HCT116 (cell line): ENCODE measurements around the gene FAM162B. TPM values are rescaled to one million over a fixed set of nuclear protein-coding genes. Genes with fewer than 3 reads are reported as not detected.

Experiments used
- ATAC-seq: fragments of 200-7000 bp; cut with Tn5 transposase; 2 replicates; pipeline ENCODE4 v1.9.1; 2020; ENCODE audit warnings: mild to moderate bottlenecking, moderate library complexity
- BruUV-seq: library from RNA; stranded (reverse); fragments of 400-500 nt; replicated peaks from 2 replicates; lab custom pipeline; 2021; lab: Mats Ljungman, UMichigan
- CTCF ChIA-PET: fragments of 300-600 bp; sonication (Branson Sonifier 250); formaldehyde crosslinking; loops from one replicate; lab custom pipeline; 2021; ENCODE audit warnings: antibody characterized with exemption; lab: Charles Lee
- POLR2A ChIA-PET: fragments of 300-600, 350-600 bp; sonication (Branson Sonifier 250); formaldehyde crosslinking; loops from one replicate; lab custom pipeline; 2021; ENCODE audit warnings: antibody characterized with exemption; lab: Charles Lee
- RAD21 ChIA-PET, 2 experiments: fragments of 300-600 bp; sonication (Branson Sonifier 250); formaldehyde crosslinking; loops; one replicate each; lab custom pipeline; 2023; ENCODE audit warnings: low total read pairs in 2 of 2; ENCODE audit not compliant: uncharacterized antibody in 2 of 2, unreplicated experiment in 2 of 2, low non-redundant PET in 1 of 2; lab: Charles Lee
- DNase-seq: peaks from one replicate; pipeline ENCODE4 v3.0.0-alpha.2; 2010; ENCODE audit warnings: low read depth, low spot score
- H2AFZ ChIP-seq: fragments of 200-600 bp; shearing (Covaris generic), sonication (generic); 2 replicates; pipeline ENCODE4 v1.6.1; 2017; ENCODE audit warnings: low read depth, mixed run types, mixed read lengths, antibody characterized with exemption, low read length; ENCODE audit not compliant: poor library complexity, severe bottlenecking
- H3K27ac ChIP-seq: 2 replicates; pipeline ENCODE4 v1.5.1; 2012; ENCODE audit warnings: low read depth, low read length
- H3K27me3 ChIP-seq: fragments of 200-600 bp; sonication (generic); 2 replicates; pipeline ENCODE4 v1.6.1; 2016; ENCODE audit warnings: mixed run types, low read length, mixed read lengths; ENCODE audit not compliant: insufficient read depth
- H3K36me3 ChIP-seq, 2 experiments: fragments of 200-500 bp in 1 of 2; fragments of 200-600 bp in 1 of 2; sonication (Bioruptor generic) in 1 of 2; sonication (generic) in 1 of 2; 2 replicates each; pipeline versions ENCODE4 v1.5.1 to v1.6.1; 2014 to 2016; ENCODE audit warnings: low read length in 2 of 2, inconsistent platforms in 1 of 2, mixed read lengths in 1 of 2, mixed run types in 1 of 2; ENCODE audit not compliant: insufficient read depth in 2 of 2, control insufficient read depth in 1 of 2
- H3K4me1 ChIP-seq, 2 experiments: fragments of 200-600 bp in 1 of 2; sonication (generic) in 1 of 2; 2 replicates each; pipeline versions ENCODE4 v1.5.1 to v1.6.1; 2012 to 2017; ENCODE audit warnings: low read length in 2 of 2, inconsistent platforms in 1 of 2, mild to moderate bottlenecking in 1 of 2, mixed read lengths in 1 of 2, mixed run types in 1 of 2, moderate library complexity in 1 of 2; ENCODE audit not compliant: insufficient read depth in 2 of 2, control insufficient read depth in 1 of 2
- H3K4me2 ChIP-seq: fragments of 200-600 bp; sonication (generic); 2 replicates; pipeline ENCODE4 v1.6.1; 2017; ENCODE audit warnings: mixed run types, low read length, mixed read lengths
- H3K4me3 ChIP-seq, 2 experiments: fragments of 200-600 bp in 1 of 2; sonication (generic) in 1 of 2; replicated peaks in 1 of 2; 2 replicates each; pipeline ENCODE4 v1.5.1; 2011 to 2016; ENCODE audit warnings: low read length in 2 of 2, control low read depth in 1 of 2, low read depth in 1 of 2, mild to moderate bottlenecking in 1 of 2, mixed read lengths in 1 of 2, mixed run types in 1 of 2
- H3K79me2 ChIP-seq: fragments of 200-600 bp; sonication (generic); 2 replicates; pipeline ENCODE4 v1.6.1; 2017; ENCODE audit warnings: mild to moderate bottlenecking, mixed run types, low read length, moderate library complexity, mixed read lengths; ENCODE audit not compliant: insufficient read depth
- H3K9ac ChIP-seq: fragments of 200-600 bp; sonication (generic); 2 replicates; pipeline ENCODE4 v1.6.1; 2016; ENCODE audit warnings: low read length, mixed read lengths
- H3K9me2 ChIP-seq: fragments of 200-600 bp; sonication (generic), shearing (Covaris generic); 2 replicates; pipeline ENCODE4 v1.6.1; 2017; ENCODE audit warnings: mixed run types, mild to moderate bottlenecking, moderate library complexity; ENCODE audit not compliant: insufficient read depth
- H3K9me3 ChIP-seq, 2 experiments: fragments of 200-500 bp in 1 of 2; fragments of 200-600 bp in 1 of 2; sonication (Bioruptor generic) in 1 of 2; sonication (generic) in 1 of 2; 2 replicates each; pipeline ENCODE4 v1.6.1; 2014 to 2017; ENCODE audit warnings: low read length in 2 of 2, mixed read lengths in 2 of 2, inconsistent platforms in 1 of 2, low read depth in 1 of 2, mild to moderate bottlenecking in 1 of 2, mixed run types in 1 of 2, moderate library complexity in 1 of 2; ENCODE audit not compliant: control insufficient read depth in 1 of 2, insufficient read depth in 1 of 2
- H4K20me1 ChIP-seq: fragments of 200-600 bp; sonication (generic), shearing (Covaris generic); 2 replicates; pipeline ENCODE4 v1.6.1; 2017; ENCODE audit warnings: mixed run types, mild to moderate bottlenecking, moderate library complexity; ENCODE audit not compliant: insufficient read depth
- ELF1 ChIP-seq: IDR thresholded peaks from 2 replicates; pipeline ENCODE4 v1.6.1; 2012; ENCODE audit warnings: low read depth, borderline replicate concordance
- EZH2 ChIP-seq: fragments of 200-600 bp; sonication (generic); IDR thresholded peaks from 2 replicates; pipeline ENCODE4 v1.6.1; 2017; ENCODE audit warnings: antibody characterized with exemption, mixed run types
- EZH2phosphoT487 ChIP-seq: fragments of 200-600 bp; IDR thresholded peaks from 2 replicates; pipeline ENCODE4 v1.6.1; 2018; ENCODE audit warnings: antibody characterized with exemption, borderline replicate concordance
- JUND ChIP-seq: IDR thresholded peaks from 2 replicates; pipeline ENCODE4 v1.6.1; 2012
- MAX ChIP-seq: IDR thresholded peaks from 2 replicates; pipeline ENCODE4 v1.6.1; 2012
- POLR2AphosphoS5 ChIP-seq: IDR thresholded peaks from 2 replicates; pipeline ENCODE4 v1.6.1; 2011; ENCODE audit warnings: mild to moderate bottlenecking, low read depth, low read length, moderate library complexity
- RAD21 ChIP-seq: IDR thresholded peaks from 2 replicates; pipeline ENCODE4 v1.6.1; 2012; ENCODE audit warnings: low read depth, mild to moderate bottlenecking
- REST ChIP-seq: IDR thresholded peaks from 2 replicates; pipeline ENCODE4 v1.6.1; 2012; ENCODE audit warnings: low read depth
- SRF ChIP-seq: IDR thresholded peaks from 2 replicates; pipeline ENCODE4 v1.6.1; 2012; ENCODE audit warnings: low read depth
- YY1 ChIP-seq: IDR thresholded peaks from 2 replicates; pipeline ENCODE4 v1.6.1; 2011; ENCODE audit warnings: low read length, low read depth, moderate library complexity, mild to moderate bottlenecking; ENCODE audit not compliant: insufficient replicate concordance; ENCODE audit errors: extremely low read depth
- ZNF274 ChIP-seq: fragments of 200-500 bp; sonication (Bioruptor generic); IDR thresholded peaks from 2 replicates; pipeline ENCODE4 v1.6.1; 2014; ENCODE audit warnings: mild to moderate bottlenecking, low read depth, low read length, inconsistent platforms
- intact Hi-C: fragments of 100-400 bp; cut with micrococcal nuclease; formaldehyde crosslinking; loops from 2 replicates; pipeline ENCODE4 v1.10.0; 2022
- total RNA-seq: library from RNA; stranded (reverse); gene quantifications from one replicate; pipeline ENCODE4 v1.2.1, GENCODE V29; 2021; ENCODE audit not compliant: unreplicated experiment
- TF ChIP-seq, protein P1 (sequence below): IDR thresholded peaks from 2 replicates; pipeline ENCODE4 v1.6.1; 2011; ENCODE audit warnings: mild to moderate bottlenecking, low read length, moderate library complexity; ENCODE audit not compliant: insufficient replicate concordance; ENCODE audit errors: extremely low read depth
- TF ChIP-seq, protein P2 (sequence below), 3 experiments: fragments of 200-600 bp in 1 of 3; sonication (generic) in 1 of 3; IDR thresholded peaks in 2 of 3; conservative IDR thresholded peaks in 1 of 3; 2 replicates each; pipeline ENCODE4 v1.5.1; 2012 to 2017; ENCODE audit warnings: low read depth in 2 of 3, low read length in 2 of 3, antibody characterized with exemption in 1 of 3, borderline replicate concordance in 1 of 3, control low read depth in 1 of 3, mild to moderate bottlenecking in 1 of 3, mixed read lengths in 1 of 3, mixed run types in 1 of 3, moderate library complexity in 1 of 3; ENCODE audit not compliant: insufficient read depth in 1 of 3

FAM162B gene
- total RNA-seq, 1 experiment from 2014 or later = not detected

DNA sequence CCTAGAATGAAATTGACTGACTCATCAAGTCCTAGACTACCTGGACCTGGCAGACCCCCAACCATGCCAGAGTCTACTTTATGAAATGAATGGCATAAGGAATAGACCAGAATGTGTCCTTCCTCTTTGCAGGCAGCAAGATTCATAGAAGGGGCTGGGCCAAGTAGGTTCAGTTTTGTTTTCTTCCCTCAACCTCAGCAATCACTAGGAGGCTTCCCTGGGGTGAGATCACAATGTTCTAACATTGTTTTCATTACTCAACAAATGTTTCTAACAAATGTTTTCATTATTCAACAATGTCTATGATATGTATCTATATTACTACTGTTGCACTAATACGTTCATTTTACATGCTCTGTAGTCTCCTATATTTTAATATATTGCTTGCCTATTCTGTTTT lies 8.4 kb upstream of the FAM162B start (continued):
- TF ChIP-seq REST = no peak
- no peak for TF ChIP-seq ZNF274

- intact Hi-C loops = no loop called here
- RAD21 ChIA-PET = no interaction called here
- H2AFZ ChIP-seq = no peak overlapping the region
- TF ChIP-seq YY1 (no peak), MAX (no peak), ELF1 (no peak), EZH2 (no peak), RAD21 (no peak), POLR2AphosphoS5 (no peak), EZH2phosphoT487 (no peak), SRF (no peak), REST (no peak), JUND (no peak)
- TF ChIP-seq, protein P1, sequence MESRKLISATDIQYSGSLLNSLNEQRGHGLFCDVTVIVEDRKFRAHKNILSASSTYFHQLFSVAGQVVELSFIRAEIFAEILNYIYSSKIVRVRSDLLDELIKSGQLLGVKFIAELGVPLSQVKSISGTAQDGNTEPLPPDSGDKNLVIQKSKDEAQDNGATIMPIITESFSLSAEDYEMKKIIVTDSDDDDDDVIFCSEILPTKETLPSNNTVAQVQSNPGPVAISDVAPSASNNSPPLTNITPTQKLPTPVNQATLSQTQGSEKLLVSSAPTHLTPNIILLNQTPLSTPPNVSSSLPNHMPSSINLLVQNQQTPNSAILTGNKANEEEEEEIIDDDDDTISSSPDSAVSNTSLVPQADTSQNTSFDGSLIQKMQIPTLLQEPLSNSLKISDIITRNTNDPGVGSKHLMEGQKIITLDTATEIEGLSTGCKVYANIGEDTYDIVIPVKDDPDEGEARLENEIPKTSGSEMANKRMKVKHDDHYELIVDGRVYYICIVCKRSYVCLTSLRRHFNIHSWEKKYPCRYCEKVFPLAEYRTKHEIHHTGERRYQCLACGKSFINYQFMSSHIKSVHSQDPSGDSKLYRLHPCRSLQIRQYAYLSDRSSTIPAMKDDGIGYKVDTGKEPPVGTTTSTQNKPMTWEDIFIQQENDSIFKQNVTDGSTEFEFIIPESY = no peak
- TF ChIP-seq, protein P2, sequence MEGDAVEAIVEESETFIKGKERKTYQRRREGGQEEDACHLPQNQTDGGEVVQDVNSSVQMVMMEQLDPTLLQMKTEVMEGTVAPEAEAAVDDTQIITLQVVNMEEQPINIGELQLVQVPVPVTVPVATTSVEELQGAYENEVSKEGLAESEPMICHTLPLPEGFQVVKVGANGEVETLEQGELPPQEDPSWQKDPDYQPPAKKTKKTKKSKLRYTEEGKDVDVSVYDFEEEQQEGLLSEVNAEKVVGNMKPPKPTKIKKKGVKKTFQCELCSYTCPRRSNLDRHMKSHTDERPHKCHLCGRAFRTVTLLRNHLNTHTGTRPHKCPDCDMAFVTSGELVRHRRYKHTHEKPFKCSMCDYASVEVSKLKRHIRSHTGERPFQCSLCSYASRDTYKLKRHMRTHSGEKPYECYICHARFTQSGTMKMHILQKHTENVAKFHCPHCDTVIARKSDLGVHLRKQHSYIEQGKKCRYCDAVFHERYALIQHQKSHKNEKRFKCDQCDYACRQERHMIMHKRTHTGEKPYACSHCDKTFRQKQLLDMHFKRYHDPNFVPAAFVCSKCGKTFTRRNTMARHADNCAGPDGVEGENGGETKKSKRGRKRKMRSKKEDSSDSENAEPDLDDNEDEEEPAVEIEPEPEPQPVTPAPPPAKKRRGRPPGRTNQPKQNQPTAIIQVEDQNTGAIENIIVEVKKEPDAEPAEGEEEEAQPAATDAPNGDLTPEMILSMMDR (IDR thresholded peaks at IDR 0.05 in 2 of 3, conservative IDR thresholded peaks at IDR 0.05 in 1 of 3; ENCODE audit: borderline replicate concordance in 1 of 3, insufficient read depth in 1 of 3, low read depth in 2 of 3, low read length in 2 of 3) = no peak
Observed at GRCh38 chr6:116772450-116772849, 6.9 kb upstream of the FAM162B start.

More at GRCh38 chr6:116772450-116772849, 6.9 kb upstream of the FAM162B start:
- Histone ChIP-seq H3K4me3 (no peak overlapping the region), H3K4me1 (no peaks in the 10 kb centered on the region), H4K20me1 (no peaks in the 10 kb centered on the region), H3K9ac (no peak overlapping the region), H3K27me3 (no peaks in the 10 kb centered on the region), H3K79me2 (no peaks in the 10 kb centered on the region), H3K4me2 (no peak overlapping the region), H3K9me3 (no peaks in the 10 kb centered on the region), H3K27ac (no peak overlapping the region), H3K36me3 (no peaks in the 10 kb centered on the region), H3K9me2 (0 out of 2 replicates have a peak, but pooled peaks cover 3% of the 10 kb centered on the region)
- DNase-seq (no peak), ATAC-seq (no peak)
- ChIA-PET CTCF (no interaction called here), POLR2A (no interaction called here)
- no TSS peak for BruUV-seq
